Renal pelvis (tissue), 4 donors: ENCODE results near the gene LARP4B. TPM values are rescaled to one million over a fixed set of nuclear protein-coding genes. Genes with fewer than 3 reads are reported as not detected.

Source experiments
- DNase-seq: peaks from one replicate; pipeline ENCODE4 v3.0.0-alpha.2; 2013
- polyA plus RNA-seq, 3 donors: library from polyadenylated mRNA; unstranded; fragments of 120-200 nt; gene quantifications; one replicate each; pipeline ENCODE4 v1.2.1, GENCODE V29; 2013; ENCODE audit not compliant: insufficient read length in 3 of 3

LARP4B gene
- polyA plus RNA-seq, 3 donors = 41.9 to 56.3 (median 52.6) TPM

GRCh38 chr10:930625-931325 lies 730 bp downstream of the LARP4B start:
- DNase-seq = no peak

GRCh38 chr10:929960-930624 lies 1.4 kb downstream of the LARP4B start:
- DNase-seq = no peak

GRCh38 chr10:927131-927530 lies 4.4 kb downstream of the LARP4B start:
- DNase-seq = no peak

GRCh38 chr10:926075-926698 lies 5.3 kb downstream of the LARP4B start:
- DNase-seq = no peak

- no peak for DNase-seq
Observed at GRCh38 chr10:924524-924859, 7.0 kb downstream of the LARP4B start.

- DNase-seq = no peak
Observed at GRCh38 chr10:923844-924523, 7.5 kb downstream of the LARP4B start.

GRCh38 chr10:921471-922414 lies 9.8 kb downstream of the LARP4B start:
- DNase-seq = no peak

GRCh38 chr10:920450-920849 lies 11.1 kb downstream of the LARP4B start:
- DNase-seq = no peak

- no peak for DNase-seq
Observed at GRCh38 chr10:919481-919880, 12.0 kb downstream of the LARP4B start.

- no peak for DNase-seq
Observed at GRCh38 chr10:917999-918398, 13.5 kb downstream of the LARP4B start.

- no peak for DNase-seq
Observed at GRCh38 chr10:917416-917720, 14.1 kb downstream of the LARP4B start.

- no peak for DNase-seq
Observed at GRCh38 chr10:916716-917415, 14.6 kb downstream of the LARP4B start.

- no peak for DNase-seq
Observed at GRCh38 chr10:909831-910230, 21.7 kb downstream of the LARP4B start.

GRCh38 chr10:905972-906371 lies 25.5 kb downstream of the LARP4B start:
- DNase-seq = no peak

GRCh38 chr10:905503-905902 lies 26.0 kb downstream of the LARP4B start:
- no peak for DNase-seq

- DNase-seq = no peak
Observed at GRCh38 chr10:904403-904802, 27.1 kb downstream of the LARP4B start.

GRCh38 chr10:898141-898540 lies 33.4 kb downstream of the LARP4B start:
- no peak for DNase-seq

GRCh38 chr10:896982-897381 lies 34.5 kb downstream of the LARP4B start:
- no peak for DNase-seq

- no peak for DNase-seq
Observed at GRCh38 chr10:895324-895723, 36.2 kb downstream of the LARP4B start.

GRCh38 chr10:878895-879294 lies 52.6 kb downstream of the LARP4B start:
- no peak for DNase-seq

- no peak for DNase-seq
Observed at GRCh38 chr10:878333-878759, 53.2 kb downstream of the LARP4B start.
